Measurements from ENCODE around the gene FHIP2A.
A peak's percentile ranks its signal among the peaks of the same experiment; 100 is the strongest.
"Not testable (repeated sequence)": the region's sequence is repeated elsewhere in the genome, so short reads cannot be mapped to it uniquely, and the experiment has no call there.

FHIP2A gene

GRCh38 chr10:114821293-114821914 is at the start of gene FHIP2A:
FHIP2A (plus strand) TSS chr10:114821780; CDS start chr10:114822079, 299 bp downstream.
- peak; percentile 56 to 81 (median 66) for DNase-seq (ENCODE audit: low read depth in 4 of 4, low spot score in 1 of 4)

GRCh38 chr10:114772496-114773196 is 48.9 kb upstream of the FHIP2A start:
- DNase-seq (ENCODE audit: low read depth in 4 of 4, low spot score in 1 of 4): no peak

GRCh38 chr10:114773197-114773532 is 48.4 kb upstream of the FHIP2A start:
- no peak for DNase-seq (ENCODE audit: low read depth in 4 of 4, low spot score in 1 of 4)

- DNase-seq (ENCODE audit: low read depth in 4 of 4, low spot score in 1 of 4): not testable (repeated sequence)
These were observed 46.5 kb upstream of the FHIP2A start for GRCh38 chr10:114775082-114775481.

GRCh38 chr10:114777415-114777814 is 44.2 kb upstream of the FHIP2A start:
- no peak for DNase-seq (ENCODE audit: low read depth in 4 of 4, low spot score in 1 of 4)

- DNase-seq (ENCODE audit: low read depth in 4 of 4, low spot score in 1 of 4): no peak
These were observed 41.6 kb upstream of the FHIP2A start for GRCh38 chr10:114779803-114780576.

GRCh38 chr10:114780577-114781184 is 40.9 kb upstream of the FHIP2A start:
- DNase-seq (ENCODE audit: low read depth in 4 of 4, low spot score in 1 of 4): no peak

- DNase-seq (ENCODE audit: low read depth in 4 of 4, low spot score in 1 of 4): no peak
These were observed 38.9 kb upstream of the FHIP2A start for GRCh38 chr10:114782666-114783065.

GRCh38 chr10:114783686-114784085 is 37.9 kb upstream of the FHIP2A start:
- DNase-seq (ENCODE audit: low read depth in 4 of 4, low spot score in 1 of 4): no peak

GRCh38 chr10:114786492-114786891 is 35.1 kb upstream of the FHIP2A start:
- not testable (repeated sequence) for DNase-seq (ENCODE audit: low read depth in 4 of 4, low spot score in 1 of 4)

- not testable (repeated sequence) for DNase-seq (ENCODE audit: low read depth in 4 of 4, low spot score in 1 of 4)
These were observed 34.4 kb upstream of the FHIP2A start for GRCh38 chr10:114787131-114787530.

- no peak for DNase-seq (ENCODE audit: low read depth in 4 of 4, low spot score in 1 of 4)
These were observed 29.8 kb upstream of the FHIP2A start for GRCh38 chr10:114791768-114792167.

- no peak for DNase-seq (ENCODE audit: low read depth in 4 of 4, low spot score in 1 of 4)
These were observed 26.5 kb upstream of the FHIP2A start for GRCh38 chr10:114795039-114795438.

GRCh38 chr10:114800361-114800760 is 21.2 kb upstream of the FHIP2A start:
- DNase-seq (ENCODE audit: low read depth in 4 of 4, low spot score in 1 of 4): no peak

- no peak for DNase-seq (ENCODE audit: low read depth in 4 of 4, low spot score in 1 of 4)
These were observed 20.2 kb upstream of the FHIP2A start for GRCh38 chr10:114801411-114801813.

GRCh38 chr10:114802177-114802576 is 19.4 kb upstream of the FHIP2A start:
- no peak for DNase-seq (ENCODE audit: low read depth in 4 of 4, low spot score in 1 of 4)

GRCh38 chr10:114806562-114807391 is 14.8 kb upstream of the FHIP2A start:
- no peak for DNase-seq (ENCODE audit: low read depth in 4 of 4, low spot score in 1 of 4)

GRCh38 chr10:114808982-114809381 is 12.6 kb upstream of the FHIP2A start:
- DNase-seq (ENCODE audit: low read depth in 4 of 4, low spot score in 1 of 4): no peak

GRCh38 chr10:114810926-114811325 is 10.7 kb upstream of the FHIP2A start:
- no peak for DNase-seq (ENCODE audit: low read depth in 4 of 4, low spot score in 1 of 4)

GRCh38 chr10:114811862-114812261 is 9.7 kb upstream of the FHIP2A start:
- DNase-seq (ENCODE audit: low read depth in 4 of 4, low spot score in 1 of 4): no peak

GRCh38 chr10:114815791-114816190 is 5.8 kb upstream of the FHIP2A start:
- no peak for DNase-seq (ENCODE audit: low read depth in 4 of 4, low spot score in 1 of 4)
